Gastroesophageal sphincter (tissue), 4 donors: ENCODE results near the gene ARNT2. TPM values are rescaled to one million over a fixed set of nuclear protein-coding genes. Genes with fewer than 3 reads are reported as not detected.

Source experiments
- ATAC-seq: fragments of 150-250 bp; one replicate; pipeline ENCODE4 v1.9.1; 2016; ENCODE audit warnings: mild to moderate bottlenecking, moderate library complexity
- H3K27ac ChIP-seq, 4 donors: fragments of 200-600 bp; sonication (generic) in 3 of 4; 1 replicate in 3 of 4; 2 replicates in 1 of 4; pipeline ENCODE4 v1.5.1; 2016 to 2019
- H3K27me3 ChIP-seq: fragments of 200-600 bp; sonication (generic); one replicate; pipeline ENCODE4 v1.5.1; 2019
- H3K36me3 ChIP-seq, 2 donors: fragments of 200-600 bp; sonication (generic); one replicate each; pipeline ENCODE4 v1.5.1; 2019; ENCODE audit warnings: control low read depth in 1 of 2
- H3K4me1 ChIP-seq, 3 donors: fragments of 200-600 bp; sonication (generic); 1 replicate in 2 of 3; 2 replicates in 1 of 3; pipeline ENCODE4 v1.5.1; 2016 to 2019; ENCODE audit warnings: control low read depth in 2 of 3
- H3K4me3 ChIP-seq, 2 donors: fragments of 200-600 bp; sonication (generic); one replicate each; pipeline ENCODE4 v1.5.1; 2019; ENCODE audit warnings: mild to moderate bottlenecking in 1 of 2, moderate library complexity in 1 of 2
- H3K9me3 ChIP-seq, 3 donors: fragments of 200-600 bp; sonication (generic); one replicate each; pipeline ENCODE4 v1.5.1; 2017 to 2019; ENCODE audit warnings: control low read depth in 2 of 3
- EP300 ChIP-seq: sonication (generic); formaldehyde crosslinking; IDR thresholded peaks from one replicate; pipeline ENCODE4 v1.6.1; 2017; ENCODE audit warnings: antibody characterized with exemption, mild to moderate bottlenecking
- POLR2A ChIP-seq, 2 donors: fragments of 450-650 bp; IDR thresholded peaks; one replicate each; pipeline ENCODE4 v1.6.1; 2017; ENCODE audit warnings: antibody characterized with exemption in 2 of 2, mild to moderate bottlenecking in 2 of 2, moderate library complexity in 1 of 2
- POLR2AphosphoS5 ChIP-seq: sonication (generic); formaldehyde crosslinking; IDR thresholded peaks from one replicate; pipeline ENCODE4 v1.6.1; 2017; ENCODE audit warnings: antibody characterized with exemption
- WGBS, 2 donors: methylation state at CpG; one replicate each; pipeline ENCODE4 v1.1.5; 2018; ENCODE audit warnings: low coverage in 1 of 2; 5-methylcytosine and 5-hydroxymethylcytosine counted together
- total RNA-seq, 4 donors: library from RNA; depleted of rRNA; stranded (reverse); fragments of >200 nt; gene quantifications; one replicate each; pipeline ENCODE4 v1.1.0, GENCODE V29; 2016
- TF ChIP-seq, protein P1 (sequence below), 4 experiments: fragments of 200-600 bp in 2 of 4; fragments of 450-650 bp in 2 of 4; sonication (generic) in 1 of 4; IDR thresholded peaks; one replicate each; pipeline ENCODE4 v1.5.1; 2017 to 2019; ENCODE audit warnings: antibody characterized with exemption in 4 of 4, mild to moderate bottlenecking in 2 of 4, moderate library complexity in 2 of 4

ARNT2 gene
- total RNA-seq, 4 donors from 2014 or later, result 6.7 to 11.6 (median 9.4) TPM

- Histone ChIP-seq H3K9me3 (no peaks in the 10 kb centered on the region), H3K27ac (no peak overlapping the region), H3K4me1 (peaks cover 0 to 10% (median 0%) of the 10 kb centered on the region in 3 donors), H3K36me3 (peaks cover 0 to 18% of the 10 kb centered on the region in 2 donors), H3K27me3 (no peaks in the 10 kb centered on the region), H3K4me3 (no peak overlapping the region)
- TF ChIP-seq EP300 (no peak), POLR2A (IDR thresholded peaks at IDR 0.05) (no peak), POLR2AphosphoS5 (no peak)
- TF ChIP-seq, protein P1, sequence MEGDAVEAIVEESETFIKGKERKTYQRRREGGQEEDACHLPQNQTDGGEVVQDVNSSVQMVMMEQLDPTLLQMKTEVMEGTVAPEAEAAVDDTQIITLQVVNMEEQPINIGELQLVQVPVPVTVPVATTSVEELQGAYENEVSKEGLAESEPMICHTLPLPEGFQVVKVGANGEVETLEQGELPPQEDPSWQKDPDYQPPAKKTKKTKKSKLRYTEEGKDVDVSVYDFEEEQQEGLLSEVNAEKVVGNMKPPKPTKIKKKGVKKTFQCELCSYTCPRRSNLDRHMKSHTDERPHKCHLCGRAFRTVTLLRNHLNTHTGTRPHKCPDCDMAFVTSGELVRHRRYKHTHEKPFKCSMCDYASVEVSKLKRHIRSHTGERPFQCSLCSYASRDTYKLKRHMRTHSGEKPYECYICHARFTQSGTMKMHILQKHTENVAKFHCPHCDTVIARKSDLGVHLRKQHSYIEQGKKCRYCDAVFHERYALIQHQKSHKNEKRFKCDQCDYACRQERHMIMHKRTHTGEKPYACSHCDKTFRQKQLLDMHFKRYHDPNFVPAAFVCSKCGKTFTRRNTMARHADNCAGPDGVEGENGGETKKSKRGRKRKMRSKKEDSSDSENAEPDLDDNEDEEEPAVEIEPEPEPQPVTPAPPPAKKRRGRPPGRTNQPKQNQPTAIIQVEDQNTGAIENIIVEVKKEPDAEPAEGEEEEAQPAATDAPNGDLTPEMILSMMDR (IDR thresholded peaks at IDR 0.05), result no peak
- WGBS, 2 donors, result 80% methylated on average over 1 of the region's 4 CpGs; no CpG with 5 or more reads in 1 of the 2 donors
- ATAC-seq, result no peak
Measured at GRCh38 chr15:80569656-80570055, 165.5 kb downstream of the ARNT2 start.

DNA sequence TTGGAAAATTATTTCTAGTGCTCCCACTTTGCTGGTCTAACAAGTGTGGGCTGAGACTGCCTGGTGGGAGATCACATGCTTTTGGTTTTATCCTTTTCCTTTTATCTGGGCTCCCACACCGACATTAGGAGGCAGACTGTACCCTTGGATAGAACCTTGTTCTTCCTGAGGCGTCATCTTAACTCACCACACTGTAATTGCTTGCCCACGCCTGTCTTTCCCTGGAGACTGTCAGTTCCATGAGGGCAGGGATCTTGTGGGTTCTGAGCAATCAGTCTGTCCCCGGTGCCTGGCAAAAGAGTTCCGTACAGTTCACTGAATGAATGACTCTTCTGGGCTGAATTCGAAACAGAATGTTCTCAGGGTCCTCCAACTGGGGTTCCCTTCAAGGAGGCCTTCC is 166.4 kb downstream of the ARNT2 start:
- Histone ChIP-seq H3K4me3 (no peak overlapping the region), H3K4me1 (peaks cover 0 to 10% (median 0%) of the 10 kb centered on the region in 3 donors), H3K36me3 (peaks cover 0 to 25% of the 10 kb centered on the region in 2 donors), H3K9me3 (no peaks in the 10 kb centered on the region), H3K27ac (no peak overlapping the region), H3K27me3 (no peaks in the 10 kb centered on the region)
- TF ChIP-seq POLR2AphosphoS5 (no peak), POLR2A (IDR thresholded peaks at IDR 0.05) (no peak), EP300 (no peak)
- TF ChIP-seq, protein P1 (IDR thresholded peaks at IDR 0.05), result no peak
- 95% methylated on average over 6 of the region's 6 CpGs; no CpG with 5 or more reads in 1 of the 2 donors for WGBS, 2 donors
- ATAC-seq, result no peak

GRCh38 chr15:80572337-80572736 is 168.2 kb downstream of the ARNT2 start:
- no peak for ATAC-seq
- 71 to 75% methylated on average over 3 of the region's 3 CpGs for WGBS, 2 donors

DNA sequence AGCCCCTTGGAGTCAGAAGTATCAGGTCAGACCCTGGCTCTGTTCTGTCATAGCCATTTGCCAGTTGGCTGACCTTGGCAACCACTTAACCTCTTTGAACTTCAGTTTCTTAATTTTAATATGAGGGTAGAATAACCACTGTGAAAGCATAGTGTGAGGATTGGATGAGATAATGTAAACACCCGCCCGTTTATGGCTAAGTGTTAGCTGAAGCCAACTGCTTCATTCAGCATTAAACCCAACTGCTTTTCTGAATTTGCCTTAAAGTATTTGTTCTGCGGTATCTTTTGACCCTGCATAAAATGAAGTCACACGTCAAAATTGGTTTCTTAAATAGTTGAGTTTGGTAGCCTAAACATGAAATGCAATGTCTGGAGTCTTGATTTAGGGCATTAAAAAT is 169.4 kb downstream of the ARNT2 start:
- H3K9me3 ChIP-seq, result no peaks in the 10 kb centered on the region
- no peaks in the 10 kb centered on the region for H3K4me1 ChIP-seq
- no peak overlapping the region for H3K27ac ChIP-seq
- WGBS, 2 donors, result 47 to 90% methylated on average over 2 to 4 of the region's 4 CpGs
- no peaks in the 10 kb centered on the region for H3K27me3 ChIP-seq
- no peak overlapping the region for H3K4me3 ChIP-seq
- no peak for TF ChIP-seq POLR2A (IDR thresholded peaks at IDR 0.05)
- TF ChIP-seq POLR2AphosphoS5, result no peak
- TF ChIP-seq EP300, result no peak
- TF ChIP-seq, protein P1 (IDR thresholded peaks at IDR 0.05), result no peak
- ATAC-seq, result no peak
- H3K36me3 ChIP-seq, result peaks cover 0 to 43% of the 10 kb centered on the region in 2 donors

More at GRCh38 chr15:80572337-80572736, 168.2 kb downstream of the ARNT2 start:
- Histone ChIP-seq H3K36me3 (peaks cover 0 to 33% of the 10 kb centered on the region in 2 donors), H3K4me1 (peaks cover 0 to 8% (median 0%) of the 10 kb centered on the region in 3 donors), H3K9me3 (no peaks in the 10 kb centered on the region), H3K4me3 (no peak overlapping the region), H3K27ac (no peak overlapping the region), H3K27me3 (no peaks in the 10 kb centered on the region)
- TF ChIP-seq POLR2AphosphoS5 (no peak), EP300 (no peak), POLR2A (IDR thresholded peaks at IDR 0.05) (no peak)
- TF ChIP-seq, protein P1 (IDR thresholded peaks at IDR 0.05), result no peak

GRCh38 chr15:80574590-80574989 is 170.4 kb downstream of the ARNT2 start:
- no peak overlapping the region for H3K4me3 ChIP-seq
- H3K36me3 ChIP-seq, result peaks cover 0 to 43% of the 10 kb centered on the region in 2 donors
- no peaks in the 10 kb centered on the region for H3K27me3 ChIP-seq
- no peak overlapping the region for H3K27ac ChIP-seq
- H3K9me3 ChIP-seq, result no peaks in the 10 kb centered on the region
- WGBS, 2 donors, result 60 to 89% methylated on average over 4 to 5 of the region's 6 CpGs
- no peak for ATAC-seq
- TF ChIP-seq, protein P1 (IDR thresholded peaks at IDR 0.05), result no peak
- no peak for TF ChIP-seq EP300
- TF ChIP-seq POLR2A (IDR thresholded peaks at IDR 0.05), result no peak
- no peak for TF ChIP-seq POLR2AphosphoS5
- H3K4me1 ChIP-seq, result no peaks in the 10 kb centered on the region
